Epithelial cell of esophagus (primary cell): ENCODE measurements around the gene PPM1N.
A peak's percentile ranks its signal among the peaks of the same experiment; 100 is the strongest.
"Not testable (repeated sequence)": the region's sequence is repeated elsewhere in the genome, so short reads cannot be mapped to it uniquely, and the experiment has no call there.

ENCODE experiments used
- DNase-seq: peaks from one replicate; pipeline ENCODE4 v3.0.0; 2010; ENCODE audit warnings: low read depth
- H3K4me3 ChIP-seq: 2 replicates; pipeline ENCODE4 v1.5.1; 2011; ENCODE audit warnings: mild to moderate bottlenecking, low read length, control low read depth
- TF ChIP-seq, protein P1 (sequence below): IDR thresholded peaks from 2 replicates; pipeline ENCODE4 v1.5.1; 2011; ENCODE audit warnings: low read depth, mild to moderate bottlenecking, low read length, control low read depth, inconsistent platforms; ENCODE audit not compliant: insufficient read depth; ENCODE audit errors: missing control alignments

PPM1N gene

DNA sequence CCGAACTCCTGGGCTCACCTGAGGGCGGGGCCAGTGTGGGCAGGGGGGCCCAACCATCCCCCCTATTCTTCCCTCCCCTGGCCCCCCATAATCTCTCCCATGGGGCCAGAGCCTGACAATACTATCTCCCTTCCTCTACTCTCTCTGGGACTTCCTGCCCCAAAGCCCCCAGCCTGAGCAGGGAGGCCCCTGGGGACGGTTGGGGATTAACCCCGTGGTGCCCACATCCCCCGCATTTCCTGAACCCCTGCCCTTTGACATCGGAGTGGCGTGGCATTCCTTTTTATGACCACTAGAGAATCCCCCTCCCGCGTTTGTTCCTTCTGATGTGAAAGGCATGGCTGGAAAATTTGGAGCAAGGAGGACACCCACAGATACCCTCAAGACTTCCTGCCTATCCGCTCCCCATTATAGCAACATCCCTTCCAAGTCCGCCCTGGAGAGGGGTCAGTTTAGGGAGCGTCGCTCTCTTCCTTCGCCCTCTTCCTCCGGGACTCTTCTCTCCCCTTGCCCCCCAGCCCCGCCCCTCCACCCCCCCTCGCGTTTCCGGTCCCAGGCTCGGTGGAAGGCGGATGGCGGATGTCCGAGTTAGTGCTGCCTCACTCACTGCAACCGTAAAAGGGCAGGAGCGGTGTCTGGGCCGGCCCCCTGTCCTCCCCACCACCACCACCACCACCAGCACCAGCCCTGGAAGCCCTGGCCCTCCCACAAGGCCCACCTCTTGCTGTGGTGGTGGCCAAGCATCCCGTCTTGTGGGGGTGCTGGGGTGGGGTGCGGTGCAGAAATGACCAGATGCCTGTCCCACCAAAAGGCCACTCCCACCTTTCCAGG, 10.8 kb downstream of the PPM1N start:
- DNase-seq = peak; percentile 41
- peak overlapping the region; percentile 96 for H3K4me3 ChIP-seq
- TF ChIP-seq, protein P1, sequence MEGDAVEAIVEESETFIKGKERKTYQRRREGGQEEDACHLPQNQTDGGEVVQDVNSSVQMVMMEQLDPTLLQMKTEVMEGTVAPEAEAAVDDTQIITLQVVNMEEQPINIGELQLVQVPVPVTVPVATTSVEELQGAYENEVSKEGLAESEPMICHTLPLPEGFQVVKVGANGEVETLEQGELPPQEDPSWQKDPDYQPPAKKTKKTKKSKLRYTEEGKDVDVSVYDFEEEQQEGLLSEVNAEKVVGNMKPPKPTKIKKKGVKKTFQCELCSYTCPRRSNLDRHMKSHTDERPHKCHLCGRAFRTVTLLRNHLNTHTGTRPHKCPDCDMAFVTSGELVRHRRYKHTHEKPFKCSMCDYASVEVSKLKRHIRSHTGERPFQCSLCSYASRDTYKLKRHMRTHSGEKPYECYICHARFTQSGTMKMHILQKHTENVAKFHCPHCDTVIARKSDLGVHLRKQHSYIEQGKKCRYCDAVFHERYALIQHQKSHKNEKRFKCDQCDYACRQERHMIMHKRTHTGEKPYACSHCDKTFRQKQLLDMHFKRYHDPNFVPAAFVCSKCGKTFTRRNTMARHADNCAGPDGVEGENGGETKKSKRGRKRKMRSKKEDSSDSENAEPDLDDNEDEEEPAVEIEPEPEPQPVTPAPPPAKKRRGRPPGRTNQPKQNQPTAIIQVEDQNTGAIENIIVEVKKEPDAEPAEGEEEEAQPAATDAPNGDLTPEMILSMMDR = no peak

- TF ChIP-seq, protein P1 = no peak
- no peak for DNase-seq
- peak overlapping the region; percentile 21 for H3K4me3 ChIP-seq
Measured at GRCh38 chr19:45509692-45510015, 11.4 kb downstream of the PPM1N start.

- H3K4me3 ChIP-seq, DNase-seq: not testable (repeated sequence)
Measured at GRCh38 chr19:45510352-45510751, 12.1 kb downstream of the PPM1N start.

- DNase-seq = no peak
- no peak overlapping the region for H3K4me3 ChIP-seq
- TF ChIP-seq, protein P1 = no peak
Measured at GRCh38 chr19:45511074-45511473, 12.8 kb downstream of the PPM1N start.

GRCh38 chr19:45512881-45513483, 14.7 kb downstream of the PPM1N start:
- TF ChIP-seq, protein P1 = no peak
- H3K4me3 ChIP-seq = no peak overlapping the region
- no peak for DNase-seq

DNA sequence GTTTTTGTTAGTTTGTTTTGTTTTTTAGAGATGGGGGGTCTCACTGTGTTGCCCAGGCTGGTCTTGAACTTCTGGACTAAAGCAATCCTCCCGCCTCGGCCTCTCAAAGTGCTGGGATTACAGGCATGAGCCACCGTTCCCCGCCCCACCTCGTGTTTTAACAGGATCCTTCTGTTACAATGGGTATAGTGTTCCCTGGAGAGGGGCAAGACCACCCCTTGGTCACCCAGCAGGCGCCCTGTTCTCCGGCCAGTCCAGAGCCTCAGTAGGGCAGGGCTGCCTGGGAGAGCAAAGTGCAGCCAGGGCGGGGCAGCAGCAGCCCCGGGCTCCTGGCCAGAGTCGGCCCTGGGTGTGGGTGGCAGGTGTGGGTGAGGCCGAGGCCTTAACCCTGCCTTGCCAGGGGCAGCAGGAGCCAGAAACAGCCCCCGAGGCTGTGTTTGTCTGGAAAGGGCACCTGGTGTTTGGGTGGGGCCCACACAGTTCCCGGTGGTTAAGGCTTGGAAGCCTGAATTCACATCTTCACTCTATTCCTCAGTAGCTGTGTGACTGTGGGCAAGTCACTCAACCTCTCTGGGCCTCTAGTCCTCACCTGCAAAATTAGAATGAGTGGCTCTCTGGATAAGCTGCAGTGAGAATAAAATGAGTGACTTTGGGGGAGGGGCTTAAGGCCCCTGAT, 16.3 kb downstream of the PPM1N start:
- no peak overlapping the region for H3K4me3 ChIP-seq
- DNase-seq = no peak
- TF ChIP-seq, protein P1 = no peak

DNA sequence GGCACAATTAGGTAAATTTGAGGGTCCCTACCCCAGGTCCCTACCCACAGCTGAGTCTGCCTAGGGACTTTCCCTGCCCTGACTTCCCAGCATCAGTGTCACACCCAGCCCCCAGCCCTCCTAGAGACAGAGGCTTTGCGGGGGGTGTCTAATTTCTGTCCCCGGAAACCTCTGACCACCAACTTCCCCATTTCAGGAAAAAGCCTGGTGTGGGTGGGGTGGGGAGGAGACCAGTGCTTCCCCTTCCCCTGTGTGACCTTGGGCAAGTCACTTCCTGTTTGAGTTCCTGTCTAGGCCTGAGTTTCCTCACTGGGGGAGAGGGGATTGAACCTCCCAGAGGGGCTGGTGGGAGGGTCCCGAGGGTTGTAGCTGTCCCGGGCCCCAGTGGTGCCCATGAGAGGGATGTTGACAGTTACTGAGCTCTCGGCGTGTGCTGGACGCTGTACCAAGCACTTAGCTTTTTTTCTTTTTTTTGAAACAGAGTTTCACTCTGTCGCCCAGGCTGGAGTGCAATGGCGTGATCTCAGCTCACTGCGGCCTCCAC, 16.9 kb downstream of the PPM1N start:
- TF ChIP-seq, protein P1 = no peak
- DNase-seq = no peak
- H3K4me3 ChIP-seq = no peak overlapping the region
